ENCODE results near the gene VAV3. TPM values are rescaled to one million over a fixed set of nuclear protein-coding genes. Genes with fewer than 3 reads are reported as not detected.

VAV3 gene
- total RNA-seq, 1 experiment from 2014 or later, result 0.84 TPM

GRCh38 chr1:107974090-107974489, 9.1 kb upstream of the VAV3 start:
- DNase-seq (ENCODE audit: low read depth), result no peak

GRCh38 chr1:107972391-107973180, 7.6 kb upstream of the VAV3 start:
- DNase-seq (ENCODE audit: low read depth), result no peak

GRCh38 chr1:107966550-107966949, 1.6 kb upstream of the VAV3 start:
- DNase-seq (ENCODE audit: low read depth), result no peak

- peak; percentile 4 for DNase-seq (ENCODE audit: low read depth)
Measured at GRCh38 chr1:107964336-107965109, 457 bp downstream of the VAV3 start.

GRCh38 chr1:107963601-107964335, 1.2 kb downstream of the VAV3 start:
- no peak for DNase-seq (ENCODE audit: low read depth)

- DNase-seq (ENCODE audit: low read depth), result no peak
Measured at GRCh38 chr1:107963008-107963407, 2.0 kb downstream of the VAV3 start.

- no peak for DNase-seq (ENCODE audit: low read depth)
Measured at GRCh38 chr1:107954719-107955415, 10.1 kb downstream of the VAV3 start.

- no peak for DNase-seq (ENCODE audit: low read depth)
Measured at GRCh38 chr1:107954126-107954525, 10.9 kb downstream of the VAV3 start.

- no peak for DNase-seq (ENCODE audit: low read depth)
Measured at GRCh38 chr1:107953556-107953955, 11.4 kb downstream of the VAV3 start.

- DNase-seq (ENCODE audit: low read depth), result peak; percentile 74
Measured at GRCh38 chr1:107952989-107953388, 12.0 kb downstream of the VAV3 start.

GRCh38 chr1:107950464-107950863, 14.5 kb downstream of the VAV3 start:
- no peak for DNase-seq (ENCODE audit: low read depth)

GRCh38 chr1:107949467-107950253, 15.3 kb downstream of the VAV3 start:
- DNase-seq (ENCODE audit: low read depth), result no peak

GRCh38 chr1:107946794-107947193, 18.2 kb downstream of the VAV3 start:
- DNase-seq (ENCODE audit: low read depth), result no peak

- DNase-seq (ENCODE audit: low read depth), result no peak
Measured at GRCh38 chr1:107943694-107944093, 21.3 kb downstream of the VAV3 start.

GRCh38 chr1:107942814-107943213, 22.2 kb downstream of the VAV3 start:
- DNase-seq (ENCODE audit: low read depth), result no peak

GRCh38 chr1:107941531-107941930, 23.4 kb downstream of the VAV3 start:
- no peak for DNase-seq (ENCODE audit: low read depth)

- DNase-seq (ENCODE audit: low read depth), result peak; percentile 59
Measured at GRCh38 chr1:107941123-107941522, 23.9 kb downstream of the VAV3 start.

- DNase-seq (ENCODE audit: low read depth), result no peak
Measured at GRCh38 chr1:107940701-107941100, 24.3 kb downstream of the VAV3 start.

GRCh38 chr1:107940017-107940577, 24.9 kb downstream of the VAV3 start:
- peak; percentile 44 for DNase-seq (ENCODE audit: low read depth)

GRCh38 chr1:107939256-107939655, 25.7 kb downstream of the VAV3 start:
- DNase-seq (ENCODE audit: low read depth), result no peak

Measured in RPMI7951 (cell line).